Progenitor cell of endocrine pancreas (in vitro differentiated cells): Measurements from ENCODE around the gene BTN2A1. TPM values are rescaled to one million over a fixed set of nuclear protein-coding genes. Genes with fewer than 3 reads are reported as not detected.
A peak's percentile ranks its signal among the peaks of the same experiment; 100 is the strongest.

ENCODE experiments used
- DNase-seq: peaks from one replicate; pipeline ENCODE4 v3.0.0; 2021; ENCODE audit warnings: low spot score; ENCODE audit not compliant: unreplicated experiment
- H3K27ac Mint-ChIP-seq: 2 replicates; pipeline ENCODE4 v1.8.0; 2021; ENCODE audit warnings: mild to moderate bottlenecking, moderate library complexity, mixed read lengths
- H3K27me3 Mint-ChIP-seq: 2 replicates; pipeline ENCODE4 v1.8.0; 2021; ENCODE audit warnings: mixed read lengths
- H3K36me3 Mint-ChIP-seq: 2 replicates; pipeline ENCODE4 v1.8.0; 2022; ENCODE audit warnings: mixed read lengths; ENCODE audit not compliant: insufficient read depth
- H3K4me1 Mint-ChIP-seq: 2 replicates; pipeline ENCODE4 v1.8.0; 2021; ENCODE audit warnings: low read depth, mixed read lengths
- H3K4me3 Mint-ChIP-seq: 2 replicates; pipeline ENCODE4 v1.8.0; 2021; ENCODE audit warnings: low read depth, mild to moderate bottlenecking, moderate library complexity, mixed read lengths
- H3K9me3 Mint-ChIP-seq: 2 replicates; pipeline ENCODE4 v1.8.0; 2021; ENCODE audit warnings: low read depth, mixed read lengths
- total RNA-seq: library from RNA; stranded (reverse); gene quantifications from 2 replicates; pipeline ENCODE4 v1.2.1, GENCODE V29; 2021
- TF ChIP-seq, protein P1 (sequence below): fragments of 200-600 bp; sonication (generic); IDR thresholded peaks from one replicate; pipeline ENCODE4 v1.5.0; 2021; ENCODE audit warnings: antibody characterized with exemption, mild to moderate bottlenecking; ENCODE audit not compliant: unreplicated experiment

BTN2A1 gene
- total RNA-seq, 1 donor from 2014 or later: 26.4 TPM

DNA sequence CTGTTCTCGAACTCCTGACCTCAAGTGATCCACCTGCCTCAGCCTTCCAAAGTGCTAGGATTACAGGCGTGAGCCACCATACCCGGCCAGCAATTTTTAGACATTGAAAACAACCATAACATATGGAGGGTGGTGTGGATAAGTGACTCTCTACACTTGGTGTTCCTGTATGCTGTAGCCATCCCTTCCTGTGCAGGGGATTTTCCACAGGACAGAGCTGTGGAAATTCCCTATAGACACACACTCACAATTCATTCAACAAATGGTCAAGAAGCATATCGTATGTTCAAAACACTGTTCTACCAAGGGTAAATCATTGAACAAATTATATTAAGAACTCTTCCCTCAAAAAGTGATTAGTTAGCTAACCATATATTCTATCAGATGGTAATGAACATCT is 6.3 kb downstream of the BTN2A1 start:
- TF ChIP-seq, protein P1, sequence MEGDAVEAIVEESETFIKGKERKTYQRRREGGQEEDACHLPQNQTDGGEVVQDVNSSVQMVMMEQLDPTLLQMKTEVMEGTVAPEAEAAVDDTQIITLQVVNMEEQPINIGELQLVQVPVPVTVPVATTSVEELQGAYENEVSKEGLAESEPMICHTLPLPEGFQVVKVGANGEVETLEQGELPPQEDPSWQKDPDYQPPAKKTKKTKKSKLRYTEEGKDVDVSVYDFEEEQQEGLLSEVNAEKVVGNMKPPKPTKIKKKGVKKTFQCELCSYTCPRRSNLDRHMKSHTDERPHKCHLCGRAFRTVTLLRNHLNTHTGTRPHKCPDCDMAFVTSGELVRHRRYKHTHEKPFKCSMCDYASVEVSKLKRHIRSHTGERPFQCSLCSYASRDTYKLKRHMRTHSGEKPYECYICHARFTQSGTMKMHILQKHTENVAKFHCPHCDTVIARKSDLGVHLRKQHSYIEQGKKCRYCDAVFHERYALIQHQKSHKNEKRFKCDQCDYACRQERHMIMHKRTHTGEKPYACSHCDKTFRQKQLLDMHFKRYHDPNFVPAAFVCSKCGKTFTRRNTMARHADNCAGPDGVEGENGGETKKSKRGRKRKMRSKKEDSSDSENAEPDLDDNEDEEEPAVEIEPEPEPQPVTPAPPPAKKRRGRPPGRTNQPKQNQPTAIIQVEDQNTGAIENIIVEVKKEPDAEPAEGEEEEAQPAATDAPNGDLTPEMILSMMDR: no peak
- no peak overlapping the region for H3K4me3 Mint-ChIP-seq
- no peaks in the 10 kb centered on the region for H3K27me3 Mint-ChIP-seq
- no peaks in the 10 kb centered on the region for H3K9me3 Mint-ChIP-seq
- H3K27ac Mint-ChIP-seq: no peak overlapping the region
- peaks cover 18% of the 10 kb centered on the region for H3K4me1 Mint-ChIP-seq
- DNase-seq: no peak
- H3K36me3 Mint-ChIP-seq: peaks cover 55% of the 10 kb centered on the region

DNA sequence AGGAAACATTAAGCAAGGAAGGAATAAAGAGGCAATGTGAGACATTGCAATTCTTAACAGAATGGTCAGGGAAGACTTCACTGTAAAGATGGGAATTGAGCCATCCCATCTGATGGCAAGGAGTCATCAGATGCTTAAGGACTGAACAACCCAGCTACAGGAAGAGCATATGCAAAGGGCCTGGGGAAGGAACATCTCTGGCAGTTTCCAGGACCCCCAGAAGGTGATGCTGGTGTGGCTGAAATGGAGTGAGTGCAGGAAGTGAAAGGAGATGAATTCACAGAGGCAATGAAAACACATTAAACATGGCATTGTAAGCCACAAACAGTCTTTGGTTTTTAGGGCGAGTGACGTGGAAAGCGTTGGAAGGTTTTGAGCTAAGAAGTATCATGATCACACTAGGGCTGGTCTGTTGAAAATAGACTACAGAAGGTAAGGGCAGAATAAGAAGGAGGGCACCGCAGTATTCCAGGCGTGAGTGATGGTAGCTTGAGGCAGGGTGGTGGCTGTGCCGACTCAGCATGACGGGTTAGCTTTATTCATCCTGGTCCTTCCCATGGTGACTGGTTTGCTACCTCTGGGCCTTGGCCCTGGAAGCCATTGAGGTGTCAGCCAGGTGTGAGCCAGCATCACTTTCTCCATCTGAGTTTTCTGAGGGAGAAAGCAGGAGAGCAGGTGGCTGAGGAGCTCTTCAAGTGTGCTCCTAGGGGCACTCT is 6.8 kb downstream of the BTN2A1 start:
- H3K27me3 Mint-ChIP-seq: no peaks in the 10 kb centered on the region
- DNase-seq: no peak
- H3K4me3 Mint-ChIP-seq: no peak overlapping the region
- no peaks in the 10 kb centered on the region for H3K9me3 Mint-ChIP-seq
- H3K36me3 Mint-ChIP-seq: peaks cover 55% of the 10 kb centered on the region
- TF ChIP-seq, protein P1: no peak
- no peak overlapping the region for H3K27ac Mint-ChIP-seq
- peaks cover 14% of the 10 kb centered on the region for H3K4me1 Mint-ChIP-seq

DNA sequence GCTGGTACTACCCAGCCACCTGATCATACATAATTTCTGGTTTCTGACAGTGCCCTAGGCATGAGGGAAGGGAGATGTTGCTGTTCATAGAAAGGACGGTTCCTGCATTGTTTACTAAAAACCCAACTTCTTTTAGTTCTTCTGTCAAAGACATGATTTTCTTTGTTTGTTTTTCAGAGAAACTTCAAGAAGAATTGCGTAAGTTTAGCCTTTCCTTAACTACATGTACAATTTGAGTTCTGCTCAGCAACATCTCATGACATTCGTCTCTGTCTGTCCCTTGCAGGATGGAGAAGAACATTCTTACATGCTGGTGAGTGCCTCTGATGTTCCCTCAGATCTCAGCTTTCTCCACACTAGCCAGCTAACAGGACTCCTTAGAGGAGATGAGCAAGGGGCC is 8.0 kb downstream of the BTN2A1 start:
- Mint-ChIP-seq H3K4me3 (no peak overlapping the region), H3K27ac (no peak overlapping the region), H3K4me1 (peaks cover 4% of the 10 kb centered on the region), H3K27me3 (no peaks in the 10 kb centered on the region), H3K36me3 (peaks cover 53% of the 10 kb centered on the region), H3K9me3 (no peaks in the 10 kb centered on the region)
- no peak for DNase-seq
- TF ChIP-seq, protein P1: no peak

DNA sequence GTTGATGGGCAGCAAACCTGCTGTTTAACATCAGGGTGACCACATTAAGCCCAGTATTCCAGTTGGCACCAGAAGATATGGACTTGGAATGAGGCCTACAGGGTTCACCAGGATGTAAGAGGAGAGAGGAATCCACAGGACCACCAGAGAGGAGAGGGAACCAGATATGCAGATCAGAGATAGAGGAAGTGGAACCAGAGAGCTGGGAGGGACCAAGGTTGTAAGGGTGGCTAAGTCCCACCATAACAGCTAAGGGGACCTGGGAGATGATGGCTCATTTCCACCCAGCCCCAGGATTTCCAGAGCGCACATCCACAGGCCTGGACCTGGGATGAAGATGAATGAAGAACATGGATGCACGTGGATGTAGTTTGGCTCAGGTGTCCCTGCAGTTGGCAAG is 11.1 kb downstream of the BTN2A1 start:
- no peak overlapping the region for H3K4me3 Mint-ChIP-seq
- peak overlapping the region; percentile 72 for H3K27ac Mint-ChIP-seq
- DNase-seq: no peak
- H3K36me3 Mint-ChIP-seq: peaks cover 49% of the 10 kb centered on the region
- TF ChIP-seq, protein P1: no peak
- H3K4me1 Mint-ChIP-seq: peaks cover 4% of the 10 kb centered on the region
- peaks cover 9% of the 10 kb centered on the region for H3K9me3 Mint-ChIP-seq
- H3K27me3 Mint-ChIP-seq: no peaks in the 10 kb centered on the region

DNA sequence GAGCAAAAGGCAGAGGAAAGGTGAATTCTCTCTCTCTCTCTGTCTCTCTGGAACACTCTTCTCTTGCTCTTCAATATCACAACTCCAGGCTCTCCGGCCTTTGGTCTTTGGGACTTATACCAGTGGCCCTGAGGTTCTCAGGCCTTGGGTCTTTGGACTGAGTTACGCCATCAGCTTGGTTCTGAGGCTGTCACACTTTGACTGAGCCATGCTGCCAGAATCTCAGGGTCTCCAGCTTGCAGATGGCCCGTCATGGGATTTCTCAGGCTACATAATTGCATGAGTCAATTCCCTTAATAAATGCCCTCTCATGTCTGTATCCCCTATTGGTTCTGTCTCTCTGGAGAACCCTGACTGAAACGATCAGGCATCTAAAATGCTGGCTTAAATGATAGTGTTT is 12.9 kb downstream of the BTN2A1 start:
- Mint-ChIP-seq H3K4me3 (no peak overlapping the region), H3K36me3 (peaks cover 37% of the 10 kb centered on the region), H3K4me1 (peaks cover 17% of the 10 kb centered on the region), H3K27ac (peak overlapping the region; percentile 50), H3K27me3 (no peaks in the 10 kb centered on the region), H3K9me3 (peaks cover 9% of the 10 kb centered on the region)
- DNase-seq: no peak
- TF ChIP-seq, protein P1: no peak
